ENCODE data around the gene STK11IP. TPM values are rescaled to one million over a fixed set of nuclear protein-coding genes. Genes with fewer than 3 reads are reported as not detected.

Gene STK11IP
- total RNA-seq, 1 donor from 2014 or later: 25.5 TPM

GRCh38 chr2:219630770-219631405, 33.2 kb downstream of the STK11IP start:
- Mint-ChIP-seq H3K36me3 (ENCODE audit: low read depth) (peaks cover 11% of the 10 kb centered on the region), H3K4me3 (ENCODE audit: unreplicated experiment) (no peak overlapping the region), H3K9me3 (ENCODE audit: low read depth) (no peaks in the 10 kb centered on the region), H3K27me3 (ENCODE audit: low read depth) (no peaks in the 10 kb centered on the region), H3K4me1 (ENCODE audit: low read depth) (peaks cover 8% of the 10 kb centered on the region), H3K27ac (ENCODE audit: unreplicated experiment) (no peak overlapping the region)
- DNase-seq (ENCODE audit: low spot score): no peak
- no peak for TF ChIP-seq CTCF (IDR thresholded peaks at IDR 0.05)

GRCh38 chr2:219631406-219631891, 33.8 kb downstream of the STK11IP start:
- no peak for DNase-seq (ENCODE audit: low spot score)
- TF ChIP-seq CTCF (IDR thresholded peaks at IDR 0.05): no peak
- Mint-ChIP-seq H3K27ac (ENCODE audit: unreplicated experiment) (no peak overlapping the region), H3K9me3 (ENCODE audit: low read depth) (no peaks in the 10 kb centered on the region), H3K4me1 (ENCODE audit: low read depth) (peaks cover 8% of the 10 kb centered on the region), H3K4me3 (ENCODE audit: unreplicated experiment) (no peak overlapping the region), H3K27me3 (ENCODE audit: low read depth) (no peaks in the 10 kb centered on the region), H3K36me3 (ENCODE audit: low read depth) (peaks cover 12% of the 10 kb centered on the region)

- no peaks in the 10 kb centered on the region for H3K27me3 Mint-ChIP-seq (ENCODE audit: low read depth)
- H3K27ac Mint-ChIP-seq (ENCODE audit: unreplicated experiment): no peak overlapping the region
- TF ChIP-seq CTCF (IDR thresholded peaks at IDR 0.05): no peak
- H3K36me3 Mint-ChIP-seq (ENCODE audit: low read depth): peaks cover 16% of the 10 kb centered on the region
- H3K4me3 Mint-ChIP-seq (ENCODE audit: unreplicated experiment): no peak overlapping the region
- peaks cover 2% of the 10 kb centered on the region for H3K4me1 Mint-ChIP-seq (ENCODE audit: low read depth)
- DNase-seq (ENCODE audit: low spot score): no peak
- H3K9me3 Mint-ChIP-seq (ENCODE audit: low read depth): no peaks in the 10 kb centered on the region
Observed at GRCh38 chr2:219631904-219632759, 34.5 kb downstream of the STK11IP start.

- H3K9me3 Mint-ChIP-seq (ENCODE audit: low read depth): no peaks in the 10 kb centered on the region
- H3K27me3 Mint-ChIP-seq (ENCODE audit: low read depth): no peaks in the 10 kb centered on the region
- H3K4me1 Mint-ChIP-seq (ENCODE audit: low read depth): peaks cover 2% of the 10 kb centered on the region
- no peak overlapping the region for H3K4me3 Mint-ChIP-seq (ENCODE audit: unreplicated experiment)
- peaks cover 18% of the 10 kb centered on the region for H3K36me3 Mint-ChIP-seq (ENCODE audit: low read depth)
- H3K27ac Mint-ChIP-seq (ENCODE audit: unreplicated experiment): no peak overlapping the region
- no peak for TF ChIP-seq CTCF (IDR thresholded peaks at IDR 0.05)
- DNase-seq (ENCODE audit: low spot score): no peak
Observed at GRCh38 chr2:219632760-219633105, 35.1 kb downstream of the STK11IP start.

GRCh38 chr2:219633276-219634065, 35.8 kb downstream of the STK11IP start:
- H3K9me3 Mint-ChIP-seq (ENCODE audit: low read depth): no peaks in the 10 kb centered on the region
- no peak overlapping the region for H3K27ac Mint-ChIP-seq (ENCODE audit: unreplicated experiment)
- DNase-seq (ENCODE audit: low spot score): no peak
- peaks cover 2% of the 10 kb centered on the region for H3K4me1 Mint-ChIP-seq (ENCODE audit: low read depth)
- peaks cover 18% of the 10 kb centered on the region for H3K36me3 Mint-ChIP-seq (ENCODE audit: low read depth)
- H3K4me3 Mint-ChIP-seq (ENCODE audit: unreplicated experiment): no peak overlapping the region
- TF ChIP-seq CTCF (IDR thresholded peaks at IDR 0.05): no peak
- H3K27me3 Mint-ChIP-seq (ENCODE audit: low read depth): no peaks in the 10 kb centered on the region
